Activated CD4-positive, alpha-beta T cell treated with anti-CD3 and anti-CD28 coated beads, Interleukin-2, Interleukin-4, amounts not matched to agents 100 ng/mL and 50 ng/mL, durations not matched to agents 16 hours and 8 hours (primary cell): Measurements from ENCODE around the gene POLD3.

Source experiments
- DNase-seq: peaks from one replicate; pipeline ENCODE4 v3.0.0-alpha.2; 2020; ENCODE audit warnings: low spot score

Gene POLD3

GRCh38 chr11:74691755-74692154 lies 99.4 kb downstream of the POLD3 start:
- no peak for DNase-seq
